Keratinocyte (primary cell): ENCODE measurements around the gene RPS2. TPM values are rescaled to one million over a fixed set of nuclear protein-coding genes. Genes with fewer than 3 reads are reported as not detected.

Experiments used
- DNase-seq: peaks from one replicate; pipeline ENCODE4 v3.0.0-alpha.2; 2011; ENCODE audit warnings: low read depth, missing footprints, low spot score
- FAIRE-seq: peaks from 2 replicates; lab custom pipeline; 2011; peaks lifted over from hg19 to GRCh38; lab: Jason Lieb, UNC
- H2AFZ ChIP-seq: 2 replicates; pipeline ENCODE4 v1.6.0; 2012; ENCODE audit warnings: low read length, control low read depth, inconsistent platforms; ENCODE audit not compliant: control insufficient read depth
- H3K27ac ChIP-seq: 2 replicates; pipeline ENCODE4 v1.5.1; 2011; ENCODE audit warnings: low read length; ENCODE audit not compliant: control insufficient read depth, insufficient read depth
- H3K27me3 ChIP-seq: 3 replicates; pipeline ENCODE4 v1.6.0; 2011; ENCODE audit warnings: low read length; ENCODE audit not compliant: control insufficient read depth, insufficient read depth; ENCODE audit errors: extremely low read depth
- H3K36me3 ChIP-seq, 2 experiments: 2 replicates in 1 of 2; 3 replicates in 1 of 2; pipeline ENCODE4 v1.5.1; 2011; ENCODE audit warnings: low read length in 2 of 2, mild to moderate bottlenecking in 1 of 2; ENCODE audit not compliant: control insufficient read depth in 2 of 2, insufficient read depth in 2 of 2; ENCODE audit errors: extremely low read depth in 1 of 2
- H3K4me1 ChIP-seq: 3 replicates; pipeline ENCODE4 v1.5.1; 2011; ENCODE audit warnings: low read length; ENCODE audit not compliant: control insufficient read depth, insufficient read depth; ENCODE audit errors: extremely low read depth
- H3K4me2 ChIP-seq: 3 replicates; pipeline ENCODE4 v1.6.0; 2011; ENCODE audit warnings: low read depth, low read length; ENCODE audit not compliant: control insufficient read depth, insufficient read depth; ENCODE audit errors: extremely low read depth
- H3K4me3 ChIP-seq, 3 experiments: fragments of 200-600 bp in 1 of 3; sonication (generic) in 1 of 3; 2 replicates in 2 of 3; 3 replicates in 1 of 3; pipeline ENCODE4 v1.5.1; 2011 to 2016; ENCODE audit warnings: low read length in 3 of 3, mild to moderate bottlenecking in 3 of 3, control low read depth in 2 of 3, inconsistent platforms in 1 of 3, low read depth in 1 of 3, mixed read lengths in 1 of 3, mixed run types in 1 of 3, moderate library complexity in 1 of 3; ENCODE audit not compliant: control insufficient read depth in 2 of 3, insufficient read depth in 2 of 3; ENCODE audit errors: extremely low read depth in 1 of 3
- H3K79me2 ChIP-seq: 2 replicates; pipeline ENCODE4 v1.6.0; 2012; ENCODE audit warnings: low read length; ENCODE audit not compliant: control insufficient read depth, insufficient read depth
- H3K9ac ChIP-seq: 3 replicates; pipeline ENCODE4 v1.6.0; 2011; ENCODE audit warnings: low read length; ENCODE audit not compliant: control insufficient read depth, insufficient read depth; ENCODE audit errors: extremely low read depth
- H3K9me1 ChIP-seq: 3 replicates; pipeline ENCODE4 v1.6.0; 2011; ENCODE audit warnings: low read length; ENCODE audit not compliant: control insufficient read depth, insufficient read depth; ENCODE audit errors: extremely low read depth
- H3K9me3 ChIP-seq: 2 replicates; pipeline ENCODE4 v1.5.1; 2012; ENCODE audit warnings: low read depth, low read length; ENCODE audit not compliant: control insufficient read depth
- H4K20me1 ChIP-seq: 3 replicates; pipeline ENCODE4 v1.6.0; 2011; ENCODE audit warnings: low read length; ENCODE audit not compliant: control insufficient read depth, insufficient read depth; ENCODE audit errors: extremely low read depth
- CTCF ChIP-seq, 3 experiments: IDR thresholded peaks in 1 of 3; conservative IDR thresholded peaks in 1 of 3; optimal IDR thresholded peaks in 1 of 3; 2 replicates in 2 of 3; 3 replicates in 1 of 3; pipeline versions ENCODE3 to v1.5.1; 2011; ENCODE audit warnings: low read length in 3 of 3, mild to moderate bottlenecking in 3 of 3, moderate library complexity in 2 of 3, control low read depth in 1 of 3, inconsistent platforms in 1 of 3; ENCODE audit not compliant: insufficient read depth in 2 of 3; ENCODE audit errors: extremely low read depth in 1 of 3
- EZH2 ChIP-seq: IDR thresholded peaks from one replicate; pipeline ENCODE4 v1.6.1; 2012; ENCODE audit warnings: inconsistent platforms, mild to moderate bottlenecking, low read length, moderate library complexity
- dilution Hi-C: fragments of 300-500 bp; cut with MboI; formaldehyde crosslinking; loops from one replicate; pipeline ENCODE4 v1.7.0; 2020; ENCODE audit warnings: low sequenced_read_pairs; ENCODE audit not compliant: extremely low pct_ligation_motif_present
- polyA plus RNA-seq, 5 experiments: library from polyadenylated mRNA; depleted of rRNA in 3 of 5; stranded (reverse) in 3 of 5; stranded (forward) in 1 of 5; unstranded in 1 of 5; fragments of >200 nt; gene quantifications; 1 replicate in 1 of 5; 2 replicates in 3 of 5; 3 replicates in 1 of 5; pipeline versions ENCODE4 v1.2.1 to v1.2.3, GENCODE V29; 2011 to 2012; ENCODE audit warnings: missing spikeins in 2 of 5, low read depth in 1 of 5, low replicate concordance in 1 of 5

Gene RPS2
- polyA plus RNA-seq, 1 donor (not counting 4 experiments of a cell fraction or from before 2014, with no cell fraction given), result 3,573 TPM

- Histone ChIP-seq H3K79me2 (peaks cover 45% of the 10 kb centered on the region), H3K4me1 (peaks cover 9% of the 10 kb centered on the region), H3K4me2 (no peak overlapping the region), H2AFZ (no peak overlapping the region), H4K20me1 (peaks cover 43% of the 10 kb centered on the region), H3K9me3 (no peaks in the 10 kb centered on the region), H3K4me3 (no peak overlapping the region), H3K9ac (no peak overlapping the region), H3K27ac (no peak overlapping the region), H3K27me3 (no peaks in the 10 kb centered on the region), H3K36me3 (peaks cover 47 to 69% of the 10 kb centered on the region in 2 experiments), H3K9me1 (no peaks in the 10 kb centered on the region)
- FAIRE-seq (no peak), DNase-seq (no peak)
- dilution Hi-C loops, result no loop called here
- TF ChIP-seq CTCF (optimal IDR thresholded peaks at IDR 0.05 in 1 of 3, IDR thresholded peaks at IDR 0.05 in 1 of 3, conservative IDR thresholded peaks at IDR 0.05 in 1 of 3; ENCODE audit: extremely low read depth in 1 of 3, insufficient read depth in 2 of 3, low read length in 3 of 3) (no peak), EZH2 (no peak)
These were observed 36.4 kb upstream of the RPS2 start for GRCh38 chr16:2001035-2001434.

GRCh38 chr16:1999866-2000514 lies 35.4 kb upstream of the RPS2 start:
- H3K9me3 ChIP-seq, result no peaks in the 10 kb centered on the region
- no peaks in the 10 kb centered on the region for H3K27me3 ChIP-seq
- DNase-seq, result no peak
- no peak overlapping the region for H3K4me3 ChIP-seq
- H3K4me1 ChIP-seq, result peaks cover 5% of the 10 kb centered on the region
- peaks cover 32% of the 10 kb centered on the region for H4K20me1 ChIP-seq
- H3K9me1 ChIP-seq, result no peaks in the 10 kb centered on the region
- H3K27ac ChIP-seq, result no peak overlapping the region
- H3K9ac ChIP-seq, result no peak overlapping the region
- peaks cover 35% of the 10 kb centered on the region for H3K79me2 ChIP-seq
- dilution Hi-C loops, result no loop called here
- H3K36me3 ChIP-seq, result peaks cover 45 to 59% of the 10 kb centered on the region in 2 experiments
- H3K4me2 ChIP-seq, result no peak overlapping the region
- no peak for TF ChIP-seq CTCF (optimal IDR thresholded peaks at IDR 0.05 in 1 of 3, IDR thresholded peaks at IDR 0.05 in 1 of 3, conservative IDR thresholded peaks at IDR 0.05 in 1 of 3; ENCODE audit: extremely low read depth in 1 of 3, insufficient read depth in 2 of 3, low read length in 3 of 3)
- TF ChIP-seq EZH2, result no peak
- no peak overlapping the region for H2AFZ ChIP-seq
- no peak for FAIRE-seq
